Measurements from ENCODE around the gene TBC1D24.

TBC1D24 gene

DNA sequence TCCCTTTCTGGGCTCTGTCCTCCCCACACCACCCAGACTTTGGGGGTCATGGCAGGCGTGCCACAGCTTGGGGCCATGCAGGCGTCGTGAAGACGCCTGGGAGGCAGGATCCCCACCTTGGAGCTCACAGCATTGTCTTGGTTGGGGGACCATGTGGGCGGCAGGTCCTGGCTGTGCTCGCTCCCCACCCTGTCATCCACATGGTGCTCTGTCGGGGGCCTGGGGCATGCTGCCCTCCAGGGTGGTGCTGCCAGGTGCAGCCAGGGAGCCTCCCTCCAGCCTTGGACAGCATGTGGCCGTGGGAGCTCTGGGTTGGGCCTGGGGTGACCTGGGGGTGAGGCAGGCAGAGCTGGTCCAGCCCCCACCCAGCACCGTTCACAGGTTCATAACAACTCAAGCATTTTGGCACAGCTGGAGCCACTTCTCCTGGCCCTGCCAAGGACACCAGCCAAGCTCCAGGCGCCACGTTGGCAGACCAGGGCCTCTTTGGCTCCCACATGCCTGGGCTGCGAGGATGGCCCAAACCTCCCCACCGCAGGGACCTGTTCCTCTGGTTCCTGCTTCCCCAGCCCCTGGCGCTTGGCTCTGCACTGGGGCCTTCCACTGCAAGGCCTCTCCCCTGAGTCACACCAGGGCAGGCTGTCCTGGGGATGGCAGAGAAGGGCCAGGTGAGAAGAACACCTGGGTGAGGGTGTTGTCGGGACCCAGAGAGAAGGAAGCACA is 23.8 kb downstream of the TBC1D24 start:
- no peak for DNase-seq (ENCODE audit: low read depth, low spot score)

- DNase-seq (ENCODE audit: low read depth, low spot score), result no peak
Observed at GRCh38 chr16:2499454-2499853, 24.5 kb downstream of the TBC1D24 start.

GRCh38 chr16:2499890-2500429 is 25.0 kb downstream of the TBC1D24 start:
- no peak for DNase-seq (ENCODE audit: low read depth, low spot score)

GRCh38 chr16:2500430-2500917 is 25.5 kb downstream of the TBC1D24 start:
- DNase-seq (ENCODE audit: low read depth, low spot score), result no peak

DNA sequence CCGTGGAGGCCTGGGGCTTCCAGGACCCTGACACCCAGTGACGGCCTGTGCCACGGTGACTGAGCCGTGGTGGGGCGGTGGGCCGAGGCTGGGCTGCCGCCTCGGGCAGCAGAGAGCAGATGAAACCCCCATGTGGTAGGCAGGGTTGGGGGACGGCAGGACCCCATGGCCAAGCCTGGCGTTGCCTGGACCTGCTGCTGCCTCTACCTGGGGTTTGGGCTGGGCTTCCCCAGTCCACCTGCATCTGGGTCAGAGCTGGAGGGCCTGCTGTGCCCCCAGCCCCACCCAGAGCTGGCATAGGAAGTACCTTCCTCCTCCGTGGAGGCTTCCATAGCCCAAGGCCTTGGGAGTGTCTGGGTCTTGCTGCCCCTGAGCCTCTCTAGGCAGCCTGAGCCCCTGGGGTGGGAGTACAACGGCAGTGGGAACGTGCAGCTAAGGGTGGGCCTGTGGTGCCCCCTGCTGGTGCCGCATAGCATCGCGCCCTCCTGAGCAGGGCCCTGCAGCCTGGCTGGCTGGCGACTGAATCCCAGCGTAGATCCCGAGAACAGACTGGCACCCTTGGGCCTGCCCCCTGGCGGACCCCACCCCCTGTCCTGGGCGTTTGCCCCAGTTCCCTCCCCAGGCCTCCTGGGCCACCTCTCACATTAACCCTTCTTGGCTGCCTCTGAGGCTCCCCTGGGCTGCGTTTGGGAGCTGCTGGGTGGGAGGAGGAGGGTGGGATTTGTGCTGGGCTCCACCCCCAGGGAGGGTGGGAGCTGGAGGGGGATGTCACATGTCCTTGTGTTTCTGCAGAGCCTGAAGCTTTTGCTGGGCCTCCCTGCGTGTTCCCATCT is 26.2 kb downstream of the TBC1D24 start:
- peak; percentile 62 for DNase-seq (ENCODE audit: low read depth, low spot score)

- DNase-seq (ENCODE audit: low read depth, low spot score), result no peak
Observed at GRCh38 chr16:2501946-2502895, 27.3 kb downstream of the TBC1D24 start.

GRCh38 chr16:2505695-2506094 is 30.8 kb downstream of the TBC1D24 start:
- no peak for DNase-seq (ENCODE audit: low read depth, low spot score)

DNA sequence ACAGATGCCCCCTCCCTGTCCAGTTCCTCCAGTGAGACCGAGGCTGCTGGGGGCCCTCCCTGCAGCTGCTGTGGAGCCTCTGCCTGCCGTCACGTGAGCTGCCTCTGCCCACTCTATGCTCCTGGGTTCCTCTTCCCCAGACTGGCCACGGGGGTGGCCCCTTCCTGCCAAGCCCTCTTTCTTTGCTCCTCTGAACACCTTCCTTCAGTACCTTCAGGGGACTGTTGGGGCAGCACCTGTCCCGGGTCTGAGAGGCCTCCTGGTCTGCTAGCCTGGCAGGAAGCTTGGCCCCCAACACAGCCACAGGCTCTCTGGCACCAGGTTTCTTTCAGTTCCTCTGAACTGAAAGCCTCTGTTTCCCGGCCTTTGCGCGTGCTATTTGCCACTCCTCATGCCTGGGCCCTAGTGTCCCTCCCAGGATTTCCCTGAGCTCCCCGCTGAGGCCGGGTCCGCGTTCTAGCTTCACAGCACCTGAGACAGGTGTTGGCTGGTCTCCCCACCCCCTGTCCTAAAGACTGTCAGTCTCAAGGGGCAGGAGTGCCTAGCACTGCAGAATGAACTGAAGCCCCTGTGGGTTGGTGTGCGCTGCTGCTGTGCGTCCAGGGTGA is 32.2 kb downstream of the TBC1D24 start:
- no peak for DNase-seq (ENCODE audit: low read depth, low spot score)

GRCh38 chr16:2507665-2508064 is 32.7 kb downstream of the TBC1D24 start:
- no peak for DNase-seq (ENCODE audit: low read depth, low spot score)

GRCh38 chr16:2508722-2509400 is 33.9 kb downstream of the TBC1D24 start:
- DNase-seq (ENCODE audit: low read depth, low spot score), result no peak

DNA sequence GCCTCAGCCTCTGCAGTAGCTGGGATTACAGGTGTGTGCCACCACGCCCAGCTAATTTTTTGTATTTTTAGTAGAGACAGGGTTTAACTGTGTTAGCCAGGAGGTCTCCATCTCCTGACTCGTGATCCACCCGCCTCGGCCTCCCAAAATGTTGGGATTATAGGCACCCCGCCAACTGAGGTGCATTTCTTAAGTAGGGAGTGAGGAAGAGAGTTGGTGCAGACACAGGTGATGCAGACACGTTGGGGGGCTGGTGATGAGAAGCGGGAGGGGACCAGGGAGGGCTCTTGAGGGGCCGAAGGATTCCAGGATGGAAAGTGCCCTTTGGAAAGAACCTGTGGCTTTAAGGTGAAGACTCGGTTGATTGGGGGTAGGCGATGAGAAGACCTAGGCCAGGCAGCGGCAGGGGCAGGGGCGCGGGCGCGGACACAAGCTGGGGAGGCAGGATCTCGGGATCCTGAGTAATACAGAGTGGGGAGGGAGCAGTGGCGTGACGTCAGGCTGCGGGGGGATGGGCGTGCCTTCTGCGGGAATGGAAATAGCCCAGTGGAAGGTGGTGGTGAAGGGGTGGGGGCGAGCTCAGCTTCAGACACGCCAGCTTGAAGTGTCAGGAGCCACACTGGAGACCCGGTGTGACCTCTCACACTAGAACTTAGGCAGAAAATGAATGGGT is 36.3 kb downstream of the TBC1D24 start:
- DNase-seq (ENCODE audit: low read depth, low spot score), result no peak

- DNase-seq (ENCODE audit: low read depth, low spot score), result no peak
Observed at GRCh38 chr16:2511996-2512734, 37.2 kb downstream of the TBC1D24 start.

- no peak for DNase-seq (ENCODE audit: low read depth, low spot score)
Observed at GRCh38 chr16:2512735-2513404, 37.9 kb downstream of the TBC1D24 start.

DNA sequence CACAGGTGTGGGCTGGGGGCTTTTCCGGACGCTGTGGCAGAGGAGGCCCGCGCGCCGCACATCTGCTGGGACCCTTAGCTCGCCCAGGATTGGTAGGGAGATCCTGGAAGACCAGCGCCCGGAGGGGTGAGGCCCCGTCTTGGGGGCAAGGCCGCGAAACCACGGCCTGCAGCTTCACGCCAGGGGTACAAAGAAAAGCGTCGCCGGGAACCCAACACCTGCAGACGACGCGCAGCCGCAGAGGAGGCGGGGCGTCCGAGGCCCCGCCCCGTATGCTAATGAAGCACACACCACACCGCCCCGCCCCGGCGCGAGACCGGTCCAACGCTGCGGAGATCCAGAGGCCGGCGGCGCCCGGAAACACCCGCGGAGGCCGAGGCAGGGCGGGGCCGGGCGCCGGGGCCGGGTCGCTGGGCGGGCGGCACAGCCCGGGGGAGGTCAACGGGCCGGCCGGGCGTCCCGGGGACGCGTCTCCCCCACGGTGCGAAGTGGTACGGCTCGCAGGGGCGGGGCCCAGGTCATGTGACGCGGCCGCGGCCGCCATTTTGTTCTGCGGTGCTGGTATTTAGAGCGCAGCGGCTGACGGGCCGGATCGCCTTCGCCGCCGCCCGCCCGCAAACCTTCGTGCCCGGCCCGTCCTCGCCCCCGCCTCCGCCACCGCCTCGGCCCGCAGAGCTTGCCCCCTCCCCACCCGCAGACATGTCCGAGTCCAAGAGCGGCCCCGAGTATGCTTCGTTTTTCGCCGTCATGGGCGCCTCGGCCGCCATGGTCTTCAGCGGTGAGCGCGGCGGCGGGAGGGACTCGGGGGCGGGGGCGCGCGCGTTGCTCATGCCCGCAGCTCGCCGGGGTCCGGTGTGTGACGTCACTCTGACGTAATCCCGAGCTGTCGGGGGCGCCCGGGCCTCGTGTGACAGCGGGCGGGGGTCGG is 38.7 kb downstream of the TBC1D24 start, which contains the start of gene ATP6V0C:
Gene ATP6V0C, plus strand, starts transcription at position 548 of the 928 bp plus-strand sequence. Its CDS starts 152 bp downstream, at position 700.
- peak; percentile 59 for DNase-seq (ENCODE audit: low read depth, low spot score)

GRCh38 chr16:2514333-2515179 is 39.6 kb downstream of the TBC1D24 start:
- no peak for DNase-seq (ENCODE audit: low read depth, low spot score)

GRCh38 chr16:2515180-2515851 is 40.4 kb downstream of the TBC1D24 start:
- no peak for DNase-seq (ENCODE audit: low read depth, low spot score)
